GM12874 (cell line): ENCODE results near the gene FAAP20.

Experiments
- CTCF ChIP-seq: IDR thresholded peaks from 2 replicates; pipeline ENCODE4 v1.5.1; 2011; ENCODE audit warnings: low read depth, mild to moderate bottlenecking, control low read depth, low read length, moderate library complexity; ENCODE audit not compliant: insufficient read depth

Gene FAAP20

DNA sequence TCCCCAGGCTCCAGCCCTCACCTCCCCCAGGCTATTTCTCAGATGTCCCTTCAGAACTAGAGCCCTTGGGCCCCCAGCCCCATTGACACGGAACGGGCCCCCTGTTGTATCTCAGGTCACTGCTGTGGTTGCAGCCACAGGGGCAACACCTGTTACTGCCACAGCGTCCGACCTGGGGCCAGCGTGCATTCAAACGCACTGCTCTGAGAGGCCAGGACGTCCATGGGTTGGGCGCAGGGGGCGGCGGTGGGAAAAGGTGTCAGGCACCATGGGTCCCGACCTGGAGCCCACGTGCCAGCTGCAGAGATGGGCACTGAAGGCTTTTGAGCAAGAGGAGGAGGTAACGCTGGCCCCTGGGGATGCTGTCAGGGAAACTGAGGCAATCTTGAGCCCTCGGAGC is 13.3 kb downstream of the FAAP20 start:
- TF ChIP-seq CTCF: no peak

DNA sequence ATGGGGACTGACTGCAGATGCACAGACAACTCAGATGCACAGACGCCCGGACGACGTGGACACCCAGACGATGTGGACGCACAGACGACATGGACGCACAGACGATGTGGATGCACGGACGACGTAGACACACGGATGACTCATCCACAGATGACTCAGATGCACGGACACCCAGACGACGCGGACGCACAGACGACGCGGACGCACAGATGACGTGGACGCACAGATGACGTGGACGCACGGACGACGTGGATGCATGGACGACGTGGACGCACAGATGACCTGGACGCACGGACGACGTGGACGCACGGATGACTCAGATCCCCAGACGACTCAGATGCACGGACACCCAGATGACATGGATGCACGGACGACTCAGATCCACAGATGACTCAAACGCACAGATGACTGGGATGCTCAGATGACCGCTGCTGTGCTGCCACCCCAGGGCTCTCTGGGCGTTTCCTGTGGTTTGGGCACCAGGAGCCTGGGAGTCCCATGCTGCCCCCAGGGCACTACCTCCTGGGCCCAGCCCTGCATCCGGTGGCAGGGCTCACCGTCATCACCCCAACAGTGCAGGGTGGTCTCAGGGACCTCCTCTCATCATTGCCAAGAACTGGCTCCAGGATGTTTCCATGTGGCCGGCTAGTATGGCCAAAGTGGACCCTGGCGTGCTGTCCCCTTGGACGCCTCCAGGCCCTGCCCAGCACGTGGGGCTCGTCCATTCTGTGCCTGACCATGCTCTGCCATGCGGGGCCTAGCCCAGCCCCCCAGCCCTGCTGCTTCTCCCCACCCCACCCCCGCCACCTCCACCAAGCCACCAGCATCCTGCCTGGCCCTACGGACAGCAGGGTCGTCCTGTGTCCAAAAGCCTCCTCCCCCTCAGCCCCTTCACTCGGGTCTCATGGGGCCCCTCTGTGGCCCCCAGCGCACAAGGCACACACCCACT is 14.0 kb downstream of the FAAP20 start:
- TF ChIP-seq CTCF: no peak

- TF ChIP-seq CTCF: no peak
These were observed 15.1 kb downstream of the FAAP20 start for GRCh38 chr1:2179283-2180013.

DNA sequence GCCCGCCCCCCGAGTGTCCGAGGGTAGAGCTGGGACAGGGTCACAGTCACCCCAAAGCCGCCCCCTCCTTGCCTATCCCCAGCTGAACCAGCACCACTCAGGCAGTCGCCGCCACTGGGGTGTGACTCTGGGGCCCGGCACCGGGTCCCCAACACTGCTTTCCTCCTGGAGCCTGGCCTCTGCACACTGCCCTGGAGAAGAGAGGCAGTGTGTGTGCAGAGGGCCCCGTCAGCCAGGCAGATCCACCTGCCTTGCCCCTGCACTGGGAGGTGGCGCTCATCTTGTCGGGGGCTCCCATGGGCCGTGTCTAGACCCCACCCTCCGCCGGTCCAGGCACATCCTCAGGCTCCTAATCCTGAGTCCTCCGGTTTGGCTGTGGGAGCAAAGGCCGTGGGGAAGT is 15.7 kb downstream of the FAAP20 start:
- TF ChIP-seq CTCF: no peak

- no peak for TF ChIP-seq CTCF
These were observed 16.5 kb downstream of the FAAP20 start for GRCh38 chr1:2177946-2178538.

DNA sequence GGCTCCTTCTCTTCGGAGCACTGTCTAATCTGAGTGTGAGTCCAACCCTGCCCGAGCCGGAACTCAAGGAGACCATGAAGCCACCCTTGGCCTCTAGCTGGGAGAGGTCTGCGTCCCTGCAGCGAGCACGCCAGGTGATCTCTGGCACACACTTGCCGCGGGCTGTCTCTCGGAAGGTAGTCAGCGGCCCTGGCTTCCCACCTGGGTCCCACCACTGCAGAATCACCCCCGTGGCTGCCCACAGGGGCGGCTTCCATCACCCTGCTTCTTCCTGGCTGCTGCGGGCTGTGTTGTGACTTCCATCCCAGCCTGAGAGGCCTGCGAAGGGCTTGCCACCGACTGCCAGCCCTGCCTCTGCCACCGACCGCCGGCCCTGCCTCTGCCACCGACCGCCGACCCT is 17.0 kb downstream of the FAAP20 start:
- no peak for TF ChIP-seq CTCF

- no peak for TF ChIP-seq CTCF
These were observed 18.0 kb downstream of the FAAP20 start for GRCh38 chr1:2176615-2177014.
